Measurements from ENCODE around the gene SKAP2.

The SKAP2 gene

GRCh38 chr7:26642416-26642815, 222.0 kb downstream of the SKAP2 start:
- DNase-seq (ENCODE audit: extremely low read depth in 1 of 2, low read depth in 1 of 2) = no peak

DNA sequence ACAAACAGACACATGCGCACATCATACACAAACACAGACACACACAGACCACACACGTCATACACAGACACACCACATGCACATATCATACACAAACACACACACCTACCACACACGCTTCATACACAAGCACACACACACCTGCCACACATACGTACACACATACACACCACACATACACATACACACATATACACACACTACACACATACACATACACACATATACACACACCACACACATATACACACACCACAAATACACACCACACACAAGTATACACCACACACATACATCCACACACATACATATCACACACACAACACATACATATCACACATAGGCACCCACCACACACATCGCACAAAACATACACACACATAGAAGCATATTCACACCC, 224.7 kb downstream of the SKAP2 start:
- no peak for DNase-seq (ENCODE audit: extremely low read depth in 1 of 2, low read depth in 1 of 2)

DNA sequence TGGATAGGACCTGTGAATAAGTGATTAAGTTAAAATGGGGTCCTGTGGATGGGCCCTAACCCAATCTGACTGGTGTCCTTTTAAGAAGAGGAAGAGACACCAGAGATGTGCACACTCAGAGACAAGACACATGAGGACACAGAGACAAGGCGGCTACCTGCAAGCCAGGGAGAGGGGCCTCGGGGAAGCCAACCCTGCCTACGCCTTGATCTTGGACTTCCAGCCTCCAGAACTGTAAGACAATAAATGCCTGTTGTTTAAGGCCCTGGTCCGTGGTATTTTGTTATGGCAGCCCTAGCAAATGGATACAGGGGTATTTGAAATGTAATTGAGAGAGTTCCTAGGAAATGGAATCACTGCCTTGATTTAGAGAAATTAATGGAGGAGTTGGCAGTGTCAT, 225.3 kb downstream of the SKAP2 start:
- no peak for DNase-seq (ENCODE audit: extremely low read depth in 1 of 2, low read depth in 1 of 2)

GRCh38 chr7:26638140-26638539, 226.2 kb downstream of the SKAP2 start:
- DNase-seq (ENCODE audit: extremely low read depth in 1 of 2, low read depth in 1 of 2) = no peak

- no peak for DNase-seq (ENCODE audit: extremely low read depth in 1 of 2, low read depth in 1 of 2)
These were observed 226.8 kb downstream of the SKAP2 start for GRCh38 chr7:26637610-26638009.

- DNase-seq (ENCODE audit: extremely low read depth in 1 of 2, low read depth in 1 of 2) = no peak
These were observed 227.6 kb downstream of the SKAP2 start for GRCh38 chr7:26636808-26637207.

- no peak for DNase-seq (ENCODE audit: extremely low read depth in 1 of 2, low read depth in 1 of 2)
These were observed 230.8 kb downstream of the SKAP2 start for GRCh38 chr7:26633557-26633956.

DNA sequence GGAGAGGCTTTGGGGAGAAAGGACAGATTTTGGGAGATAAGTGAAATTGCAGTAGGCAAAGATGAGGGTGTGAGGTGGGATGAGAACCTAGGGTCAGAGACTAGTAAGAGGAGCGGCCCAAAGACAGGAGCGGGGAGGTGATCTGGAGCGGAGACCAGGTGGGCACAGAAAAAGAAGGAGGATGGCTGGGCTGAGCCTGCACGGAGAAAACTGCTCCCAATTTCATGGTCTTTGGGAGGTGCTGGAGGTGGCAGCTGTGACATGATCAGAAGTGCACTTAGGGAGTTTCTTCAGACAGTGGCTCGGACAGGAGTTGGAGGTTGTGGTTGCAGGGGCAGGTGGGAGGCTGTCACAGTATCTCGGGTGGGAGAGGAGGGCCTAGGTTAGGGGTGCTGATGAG, 232.8 kb downstream of the SKAP2 start:
- DNase-seq (ENCODE audit: extremely low read depth in 1 of 2, low read depth in 1 of 2) = no peak

GRCh38 chr7:26630941-26631580, 233.3 kb downstream of the SKAP2 start:
- DNase-seq (ENCODE audit: extremely low read depth in 1 of 2, low read depth in 1 of 2) = no peak

DNA sequence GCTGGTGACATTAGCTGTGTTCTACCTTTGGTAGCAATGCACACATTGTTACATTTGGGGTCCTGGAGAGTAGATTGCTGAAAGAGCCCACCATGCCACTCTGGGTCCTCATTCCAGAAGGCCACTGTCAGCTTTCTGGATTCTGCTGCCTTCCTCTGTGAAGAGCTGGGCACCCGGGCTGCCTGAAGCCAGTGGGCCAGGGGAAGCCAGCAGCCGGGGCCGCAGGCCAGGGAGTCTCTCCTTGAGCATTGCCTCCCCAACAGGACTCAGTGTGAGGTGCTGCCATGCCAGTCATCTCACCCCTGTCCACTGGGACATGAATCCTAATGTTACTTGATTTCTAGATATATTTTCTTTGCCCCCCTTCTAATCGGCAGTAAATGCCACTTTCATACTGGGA, 234.0 kb downstream of the SKAP2 start:
- DNase-seq (ENCODE audit: extremely low read depth in 1 of 2, low read depth in 1 of 2) = no peak

GRCh38 chr7:26629696-26630095, 234.7 kb downstream of the SKAP2 start:
- no peak for DNase-seq (ENCODE audit: extremely low read depth in 1 of 2, low read depth in 1 of 2)

DNA sequence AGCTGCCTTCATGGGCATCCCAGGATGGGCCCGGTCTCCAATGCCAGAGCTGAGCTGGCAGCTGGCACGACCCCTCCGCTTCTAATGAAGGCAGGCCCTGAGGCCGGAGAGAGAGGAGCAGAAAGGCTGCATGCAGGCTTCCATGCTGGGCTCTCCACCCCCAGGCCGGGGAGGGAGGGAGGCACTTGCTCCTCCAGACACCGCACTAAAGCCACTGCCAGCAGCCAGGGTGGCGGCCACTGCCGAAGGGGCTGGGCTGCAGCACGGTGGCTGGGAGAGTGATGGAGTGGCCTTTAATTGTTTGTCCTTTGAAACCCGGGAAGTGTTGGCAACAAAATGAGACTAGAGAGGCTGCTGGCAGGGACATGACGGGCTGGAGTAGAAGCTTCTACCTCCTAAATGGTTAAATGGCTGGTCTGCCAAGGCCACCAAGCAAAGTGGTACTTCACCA, 236.5 kb downstream of the SKAP2 start:
- DNase-seq (ENCODE audit: extremely low read depth in 1 of 2, low read depth in 1 of 2) = no peak

GRCh38 chr7:26627221-26627620, 237.2 kb downstream of the SKAP2 start:
- DNase-seq (ENCODE audit: extremely low read depth in 1 of 2, low read depth in 1 of 2) = no peak

- no peak for DNase-seq (ENCODE audit: extremely low read depth in 1 of 2, low read depth in 1 of 2)
These were observed 237.7 kb downstream of the SKAP2 start for GRCh38 chr7:26626687-26627086.

DNA sequence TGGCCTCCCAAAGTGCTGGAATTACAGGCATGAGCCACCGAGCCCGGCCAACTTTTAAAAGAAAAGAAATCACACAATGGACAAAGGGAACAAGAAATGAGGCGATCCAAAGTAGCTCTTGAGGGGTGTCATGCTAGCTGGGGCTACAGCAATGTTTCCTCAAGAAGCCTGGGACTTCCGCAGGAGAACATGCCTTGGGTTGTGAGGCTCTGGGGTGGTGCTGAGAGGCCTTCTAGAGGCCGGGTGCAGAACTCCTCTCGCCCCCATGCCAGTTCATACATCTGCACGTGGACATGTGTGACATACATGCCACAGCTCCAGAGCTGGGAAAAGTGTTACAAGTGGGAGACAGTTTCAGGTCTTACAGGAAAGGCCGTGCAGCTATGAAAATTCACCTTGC, 238.2 kb downstream of the SKAP2 start:
- no peak for DNase-seq (ENCODE audit: extremely low read depth in 1 of 2, low read depth in 1 of 2)

- DNase-seq (ENCODE audit: extremely low read depth in 1 of 2, low read depth in 1 of 2) = no peak
These were observed 239.1 kb downstream of the SKAP2 start for GRCh38 chr7:26625286-26625685.

- no peak for DNase-seq (ENCODE audit: extremely low read depth in 1 of 2, low read depth in 1 of 2)
These were observed 239.6 kb downstream of the SKAP2 start for GRCh38 chr7:26624839-26625238.

DNA sequence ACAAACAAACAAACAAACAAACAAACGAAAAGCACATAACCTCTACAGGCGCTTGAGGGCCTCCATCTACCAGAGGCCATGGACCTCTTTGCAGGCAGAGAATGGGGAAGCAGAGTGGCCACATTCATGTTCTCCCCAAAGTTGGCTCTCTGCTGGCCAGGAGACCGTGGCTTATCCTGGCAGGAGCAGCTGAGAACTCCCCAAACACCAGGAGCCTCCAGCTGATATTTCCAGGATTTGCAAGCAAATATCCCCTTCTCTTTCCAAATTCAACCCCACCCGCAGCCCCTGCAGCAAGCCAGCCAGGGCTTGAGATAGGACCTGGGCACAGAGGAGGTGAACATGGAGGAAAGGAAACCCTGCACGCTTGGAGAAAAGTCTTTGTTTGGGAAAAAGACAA, 240.0 kb downstream of the SKAP2 start:
- DNase-seq (ENCODE audit: extremely low read depth in 1 of 2, low read depth in 1 of 2) = no peak

DNA sequence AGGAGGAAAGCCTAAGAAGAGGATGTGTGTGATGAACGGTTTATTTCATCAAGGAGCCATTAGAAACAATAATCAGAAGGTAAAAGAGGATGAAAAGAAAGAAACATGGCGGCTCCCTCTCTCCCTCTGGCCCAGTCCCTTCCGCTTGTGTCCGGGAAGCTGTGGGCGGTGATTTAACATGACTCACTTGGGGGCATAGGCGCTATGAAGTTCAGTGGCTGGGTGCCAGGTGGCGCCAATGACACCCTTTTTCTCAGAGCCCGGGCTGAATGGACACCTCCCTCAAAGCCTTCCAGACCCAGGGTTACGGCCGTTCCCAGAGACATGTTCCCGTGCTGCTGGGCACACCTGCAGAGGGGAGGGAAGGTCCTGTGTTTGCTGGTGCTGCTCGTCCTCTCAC, 244.0 kb downstream of the SKAP2 start:
- no peak for DNase-seq (ENCODE audit: extremely low read depth in 1 of 2, low read depth in 1 of 2)

GRCh38 chr7:26619348-26619984, 244.9 kb downstream of the SKAP2 start:
- no peak for DNase-seq (ENCODE audit: extremely low read depth in 1 of 2, low read depth in 1 of 2)

DNA sequence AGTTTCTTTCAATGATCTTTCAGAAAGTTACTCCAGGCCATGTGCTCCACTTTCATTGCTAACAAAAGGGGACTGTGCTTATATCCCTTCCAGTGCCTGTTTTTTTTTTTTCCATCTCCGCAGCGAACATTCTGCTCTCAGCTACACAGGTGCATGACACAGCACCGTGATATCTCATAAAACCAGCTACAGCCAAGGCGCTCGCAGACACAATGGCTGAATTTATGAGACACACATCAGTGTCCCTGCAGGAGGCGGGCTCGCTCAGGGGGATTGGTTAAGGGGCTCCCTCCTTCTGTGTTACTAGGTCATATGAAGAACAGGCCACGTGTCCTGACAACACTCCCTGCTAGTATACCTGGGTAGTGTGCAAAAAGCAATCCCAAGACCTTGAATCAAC, 245.5 kb downstream of the SKAP2 start:
- no peak for DNase-seq (ENCODE audit: extremely low read depth in 1 of 2, low read depth in 1 of 2)

DNA sequence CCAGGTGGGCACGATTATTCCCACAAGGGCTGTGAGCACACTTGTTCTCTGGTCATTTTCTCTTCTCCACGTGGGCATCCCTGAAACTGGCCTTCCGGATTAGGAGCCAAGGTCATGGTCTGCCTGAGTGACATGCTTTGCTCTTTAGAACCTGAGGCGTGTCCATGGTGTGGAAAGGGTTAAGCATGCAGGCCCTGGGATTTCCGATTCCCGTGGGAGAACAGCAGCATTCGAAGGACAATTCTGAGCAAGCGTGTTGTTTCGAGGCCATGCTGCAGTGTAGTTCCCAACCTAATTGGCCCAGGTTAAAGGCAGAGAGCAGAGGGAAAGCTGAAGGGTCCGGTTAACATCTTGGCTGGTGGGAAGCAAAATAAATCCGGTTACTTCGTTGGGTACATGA, 245.9 kb downstream of the SKAP2 start:
- DNase-seq (ENCODE audit: extremely low read depth in 1 of 2, low read depth in 1 of 2) = no peak
